SKM-1 (cell line): ENCODE data around the gene KLC3.

ENCODE experiments used
- DNase-seq: peaks from one replicate; lab custom pipeline; 2025; ENCODE audit not compliant: unreplicated experiment; lab: John Stamatoyannopoulos, UW

Gene KLC3

DNA sequence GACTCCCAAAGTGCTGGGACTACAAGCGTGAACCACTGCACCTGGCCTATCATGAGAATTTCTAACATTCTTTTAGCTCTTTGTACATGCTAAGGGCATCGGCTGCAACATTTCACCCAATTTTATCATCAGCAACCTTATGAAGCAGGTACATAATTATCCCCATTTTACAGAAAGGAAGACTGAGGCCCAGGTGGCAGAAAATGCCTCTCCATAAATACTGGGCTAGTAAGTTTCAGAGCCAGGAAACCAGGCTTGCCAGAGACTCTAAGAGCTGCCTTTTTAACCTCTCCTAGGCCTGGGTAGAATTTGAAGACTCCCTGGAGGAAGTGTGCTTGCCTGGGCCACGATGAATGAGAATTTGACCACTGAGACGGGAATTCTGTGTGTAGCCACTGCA is 27.6 kb downstream of the KLC3 start:
- DNase-seq: no peak

GRCh38 chr19:45368737-45369340 is 28.3 kb downstream of the KLC3 start:
- no peak for DNase-seq

GRCh38 chr19:45370410-45371204 is 30.1 kb downstream of the KLC3 start, which contains the start of gene ERCC2:
Gene ERCC2, minus strand, starts transcription at chr19:45370573. Its CDS starts 33 bp downstream, at chr19:45370540.
- DNase-seq: peak; percentile 63

DNA sequence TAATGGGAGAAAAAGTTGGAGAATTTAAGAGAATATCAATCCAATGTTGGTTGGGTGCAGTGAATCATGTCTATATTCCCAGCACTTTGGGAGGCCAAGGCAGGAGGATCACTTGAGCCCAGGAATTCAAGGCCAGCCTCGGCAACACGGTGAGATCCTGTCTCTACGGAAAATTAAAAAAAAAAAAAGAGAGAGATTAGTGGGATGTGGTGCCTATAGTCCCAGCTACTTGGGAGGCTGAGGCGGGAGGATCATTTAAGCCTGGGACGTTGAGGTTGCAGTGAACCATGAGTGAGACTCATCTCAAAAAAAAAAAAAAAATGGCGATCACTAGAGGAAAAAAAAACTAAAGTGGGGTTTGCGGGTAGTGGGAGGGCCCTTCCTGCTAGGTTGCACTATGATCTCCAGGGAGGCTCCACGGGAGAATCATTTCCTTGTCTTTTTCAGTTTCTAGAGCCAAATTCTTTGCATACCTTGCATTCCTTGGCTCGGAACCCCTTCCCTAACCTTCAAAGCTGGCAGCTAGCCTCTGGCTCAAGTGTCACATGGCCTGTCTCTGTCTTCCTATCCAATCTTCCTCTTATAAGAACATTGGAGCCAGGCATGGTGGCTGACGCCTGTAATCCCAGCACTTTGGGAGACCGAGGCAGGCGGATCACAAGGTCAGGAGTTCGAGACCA is 35.6 kb downstream of the KLC3 start:
- no peak for DNase-seq

DNA sequence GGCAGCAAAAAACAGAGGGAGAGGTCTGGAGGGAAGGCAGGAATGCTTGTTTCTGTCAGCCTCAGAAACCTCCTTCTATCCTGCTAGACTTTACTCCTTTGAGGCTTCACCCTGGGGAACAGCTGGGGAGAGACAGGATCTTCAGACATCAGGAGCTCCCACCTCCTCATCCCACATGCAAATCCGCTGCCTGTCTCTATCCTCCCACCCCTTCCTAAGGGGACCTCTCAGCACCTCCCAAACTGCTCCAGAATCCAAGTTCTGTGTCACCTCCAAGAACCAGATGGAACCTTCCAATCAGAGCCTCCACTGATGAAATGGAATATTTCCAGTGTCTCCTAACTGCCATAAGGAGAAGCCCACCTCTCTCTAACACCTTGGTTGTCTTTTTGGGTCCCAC is 39.6 kb downstream of the KLC3 start:
- DNase-seq: no peak

DNA sequence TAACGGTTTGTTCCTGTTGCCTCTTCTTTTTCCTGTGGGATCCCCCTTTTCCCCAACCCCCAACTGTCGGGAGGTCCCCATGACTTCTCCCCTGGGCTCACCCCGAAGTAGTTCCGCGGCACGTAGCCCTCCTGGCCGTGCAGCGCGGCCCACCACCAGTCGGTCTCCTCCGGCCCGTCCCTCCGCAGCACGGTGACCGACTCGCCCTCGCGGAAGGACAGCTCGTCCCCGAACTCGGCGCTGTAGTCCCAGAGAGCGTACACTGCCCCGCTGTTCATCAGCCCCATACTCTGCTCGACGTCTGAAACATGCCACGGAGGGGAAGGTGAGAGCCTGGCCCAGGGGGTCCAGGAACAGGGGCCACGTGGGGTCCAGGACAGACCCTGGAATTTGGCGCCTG is 41.9 kb downstream of the KLC3 start:
- DNase-seq: no peak

- DNase-seq: no peak
Measured at GRCh38 chr19:45385392-45386221, 45.1 kb downstream of the KLC3 start.

GRCh38 chr19:45391346-45391745 is 50.8 kb downstream of the KLC3 start:
- DNase-seq: no peak

GRCh38 chr19:45391871-45392665 is 51.5 kb downstream of the KLC3 start:
- DNase-seq: no peak

GRCh38 chr19:45395821-45396617 is 55.5 kb downstream of the KLC3 start:
- no peak for DNase-seq

- no peak for DNase-seq
Measured at GRCh38 chr19:45400192-45400591, 59.6 kb downstream of the KLC3 start.
